ENCODE results near the gene SELENOP. TPM values are rescaled to one million over a fixed set of nuclear protein-coding genes. Genes with fewer than 3 reads are reported as not detected.
"Not testable (repeated sequence)": the region's sequence is repeated elsewhere in the genome, so short reads cannot be mapped to it uniquely, and the experiment has no call there.

The SELENOP gene, protein sequence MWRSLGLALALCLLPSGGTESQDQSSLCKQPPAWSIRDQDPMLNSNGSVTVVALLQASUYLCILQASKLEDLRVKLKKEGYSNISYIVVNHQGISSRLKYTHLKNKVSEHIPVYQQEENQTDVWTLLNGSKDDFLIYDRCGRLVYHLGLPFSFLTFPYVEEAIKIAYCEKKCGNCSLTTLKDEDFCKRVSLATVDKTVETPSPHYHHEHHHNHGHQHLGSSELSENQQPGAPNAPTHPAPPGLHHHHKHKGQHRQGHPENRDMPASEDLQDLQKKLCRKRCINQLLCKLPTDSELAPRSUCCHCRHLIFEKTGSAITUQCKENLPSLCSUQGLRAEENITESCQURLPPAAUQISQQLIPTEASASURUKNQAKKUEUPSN
- under 1 TPM; 0.13 to 0.43 TPM for total RNA-seq

DNA sequence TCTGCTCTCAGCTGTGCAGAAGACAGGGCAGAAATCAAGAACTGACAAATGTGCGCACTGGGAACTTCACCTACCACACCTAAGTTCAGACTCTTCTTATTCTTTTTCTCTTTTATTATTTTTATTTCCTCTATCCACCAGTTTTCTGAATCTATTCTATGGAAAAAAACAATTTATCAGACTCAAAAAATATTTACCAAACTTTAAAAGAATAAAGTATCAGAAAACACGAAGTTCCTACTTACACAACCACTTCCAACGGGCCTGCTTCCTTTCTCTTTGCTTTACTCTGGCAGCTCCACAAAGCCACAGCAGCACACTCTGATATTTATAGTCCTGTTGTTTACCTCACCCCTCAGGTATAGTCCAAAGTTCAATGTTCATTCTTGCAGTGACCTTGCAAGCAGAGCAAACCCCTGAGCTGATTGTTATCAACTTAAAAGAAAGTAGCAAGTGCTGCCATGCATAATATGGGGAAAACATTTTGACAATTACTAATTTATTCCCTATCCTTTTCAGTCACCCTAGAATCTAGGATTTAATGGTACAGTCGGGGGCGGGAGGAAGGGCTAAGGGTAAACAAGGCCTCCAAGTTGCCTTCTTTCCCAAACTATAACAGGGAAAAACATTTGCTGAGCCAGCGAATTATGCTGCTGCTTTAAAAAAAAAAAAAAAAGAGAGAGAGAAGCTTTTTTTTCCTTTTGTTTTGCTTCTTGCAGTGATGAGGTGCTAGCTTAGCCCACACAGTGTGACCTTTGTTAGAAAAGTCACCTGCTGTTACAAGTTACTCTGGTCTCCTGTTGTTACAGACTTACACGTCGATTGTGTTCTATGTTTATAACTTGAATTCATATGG lies at the start of gene SELENOP:
Gene SELENOP (minus strand): TSS at position 302 of the 856 bp plus-strand sequence. CDS start 3,539 bp downstream, outside the sequence.
- Mint-ChIP-seq H3K36me3 (ENCODE audit: low read depth) (no peaks in the 10 kb centered on the region), H3K4me3 (no peak within 1 kb of the TSS), H3K27me3 (peaks cover 1% of the 10 kb centered on the region), H3K27ac (no peak within 1 kb of the TSS), H3K9me3 (no peaks in the 10 kb centered on the region), H3K4me1 (no peaks in the 10 kb centered on the region)
- DNase-seq = no peak
- ChIA-PET POLR2A (no interaction called here), CTCF (interaction anchor here (0.7 to 1.4 kb wide), 3 partner anchors 22 to 390 kb away, joined by 3 to 4 read pairs (median 3); no protein-coding TSS in a partner anchor)

DNA sequence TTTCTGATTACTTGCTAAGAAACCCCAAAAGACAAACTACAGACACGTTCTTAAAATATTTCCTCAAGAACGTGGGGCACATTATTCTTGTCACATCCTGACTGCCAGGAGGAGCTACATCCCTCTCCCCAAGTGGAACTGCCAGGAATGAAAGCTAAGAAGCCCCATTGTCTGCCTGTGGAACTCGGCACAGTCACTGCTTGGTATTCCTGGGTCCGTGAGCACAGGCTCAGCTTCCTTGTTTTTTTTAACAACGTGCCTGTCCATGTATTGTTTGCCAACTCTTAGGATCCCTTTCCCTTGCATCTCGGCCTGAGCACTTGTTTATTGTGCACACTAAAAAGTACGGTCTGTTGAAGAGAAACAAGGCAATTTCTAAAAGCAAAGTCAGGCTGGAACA lies 47.0 kb upstream of the SELENOP start:
- no peaks in the 10 kb centered on the region for H3K36me3 Mint-ChIP-seq (ENCODE audit: low read depth)
- DNase-seq = no peak
- H3K4me3 Mint-ChIP-seq = no peak overlapping the region
- ChIA-PET POLR2A (no interaction called here), CTCF (no interaction called here)
- H3K27ac Mint-ChIP-seq = no peak overlapping the region
- H3K4me1 Mint-ChIP-seq = peaks cover 5% of the 10 kb centered on the region
- no peaks in the 10 kb centered on the region for H3K9me3 Mint-ChIP-seq
- peaks cover 24% of the 10 kb centered on the region for H3K27me3 Mint-ChIP-seq

DNA sequence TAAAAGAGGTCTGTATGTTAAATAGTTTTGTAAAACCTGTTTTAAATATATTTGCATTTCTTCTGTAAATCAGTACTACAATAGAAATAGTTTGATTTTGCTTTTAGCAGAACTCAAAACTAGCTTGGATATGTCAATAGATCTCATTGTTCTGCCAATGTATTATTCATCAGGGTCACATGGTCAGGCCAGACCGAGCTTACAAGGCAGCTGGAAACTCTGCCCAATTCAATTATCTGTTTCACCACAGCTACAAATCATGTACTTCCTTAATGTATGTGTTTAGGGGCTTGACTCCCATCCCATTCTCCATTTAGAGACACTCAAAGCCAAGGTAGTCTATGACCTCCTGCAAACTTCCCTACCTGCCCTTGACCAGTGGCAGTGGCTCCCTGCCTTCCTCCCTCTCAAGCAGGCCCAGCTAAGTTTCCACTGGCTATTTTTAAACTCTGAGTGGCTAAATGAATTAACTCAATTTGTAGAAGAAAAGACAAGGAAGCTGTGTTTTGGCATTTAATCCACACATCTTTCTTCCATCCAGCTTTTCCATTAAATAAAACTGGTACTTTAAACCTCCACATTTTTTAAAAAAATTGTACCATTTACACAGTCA lies 46.4 kb upstream of the SELENOP start:
- no peak overlapping the region for H3K4me3 Mint-ChIP-seq
- H3K4me1 Mint-ChIP-seq = peaks cover 6% of the 10 kb centered on the region
- DNase-seq = no peak
- no peaks in the 10 kb centered on the region for H3K9me3 Mint-ChIP-seq
- no peaks in the 10 kb centered on the region for H3K36me3 Mint-ChIP-seq (ENCODE audit: low read depth)
- peaks cover 24% of the 10 kb centered on the region for H3K27me3 Mint-ChIP-seq
- H3K27ac Mint-ChIP-seq = no peak overlapping the region
- ChIA-PET CTCF (interaction anchor here (1.1 kb wide), 1 partner anchor 32 kb away, joined by 4 read pairs; no protein-coding TSS in a partner anchor), POLR2A (no interaction called here)

DNA sequence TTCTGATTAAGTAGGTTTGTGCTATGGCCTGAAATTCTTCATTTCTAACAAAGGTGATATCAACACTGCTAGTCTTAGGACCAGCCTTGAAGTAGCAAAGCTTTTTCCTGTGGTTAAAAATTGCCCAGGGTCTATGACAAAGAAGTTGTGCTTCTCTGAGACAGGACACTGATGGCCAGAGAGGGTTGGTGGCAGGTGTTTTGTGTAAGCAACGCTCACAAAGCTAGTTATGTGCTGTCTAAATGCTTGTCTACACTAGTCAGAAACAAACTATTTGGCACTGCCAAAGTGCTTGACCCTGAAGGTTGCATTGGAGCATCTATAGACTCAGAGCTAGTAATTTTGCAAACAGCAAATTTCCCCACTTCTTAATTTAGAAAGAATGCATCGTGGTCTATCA lies 44.1 kb upstream of the SELENOP start:
- H3K9me3 Mint-ChIP-seq = no peaks in the 10 kb centered on the region
- H3K36me3 Mint-ChIP-seq (ENCODE audit: low read depth) = no peaks in the 10 kb centered on the region
- no peak overlapping the region for H3K27ac Mint-ChIP-seq
- POLR2A ChIA-PET = interaction anchor here (0.6 kb wide), 1 partner anchor 9 kb away, joined by 3 read pairs; no protein-coding TSS in a partner anchor
- peaks cover 20% of the 10 kb centered on the region for H3K27me3 Mint-ChIP-seq
- CTCF ChIA-PET = interaction anchor here (0.7 to 1.4 kb wide), 2 partner anchors 14 to 53 kb away, joined by 3 read pairs; no protein-coding TSS in a partner anchor
- peaks cover 6% of the 10 kb centered on the region for H3K4me1 Mint-ChIP-seq
- H3K4me3 Mint-ChIP-seq = no peak overlapping the region
- DNase-seq = no peak

DNA sequence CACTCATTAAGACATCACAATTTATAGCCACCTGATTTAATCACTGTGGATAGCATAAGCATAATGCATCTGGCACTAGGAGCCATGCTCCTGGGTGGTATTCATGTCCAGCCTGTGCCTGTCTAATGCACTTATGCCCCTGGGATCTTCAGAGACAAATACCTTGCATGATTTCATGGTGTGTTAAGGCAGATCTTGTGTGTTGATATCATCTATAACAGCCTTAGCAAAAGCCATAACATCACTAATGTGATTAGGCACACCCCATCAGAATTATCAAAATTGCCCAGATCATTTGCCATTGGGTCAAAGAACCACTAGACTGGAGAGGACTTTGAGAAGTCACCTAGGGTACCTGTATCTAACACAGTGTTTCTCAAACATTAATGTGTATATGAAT lies 43.7 kb upstream of the SELENOP start:
- peaks cover 6% of the 10 kb centered on the region for H3K4me1 Mint-ChIP-seq
- H3K27me3 Mint-ChIP-seq = peaks cover 16% of the 10 kb centered on the region
- ChIA-PET POLR2A (no interaction called here), CTCF (interaction anchor here (1.4 kb wide), 1 partner anchor 54 kb away, joined by 3 read pairs; no protein-coding TSS in a partner anchor)
- no peaks in the 10 kb centered on the region for H3K36me3 Mint-ChIP-seq (ENCODE audit: low read depth)
- H3K27ac Mint-ChIP-seq = no peak overlapping the region
- DNase-seq = no peak
- no peak overlapping the region for H3K4me3 Mint-ChIP-seq
- H3K9me3 Mint-ChIP-seq = no peaks in the 10 kb centered on the region

DNA sequence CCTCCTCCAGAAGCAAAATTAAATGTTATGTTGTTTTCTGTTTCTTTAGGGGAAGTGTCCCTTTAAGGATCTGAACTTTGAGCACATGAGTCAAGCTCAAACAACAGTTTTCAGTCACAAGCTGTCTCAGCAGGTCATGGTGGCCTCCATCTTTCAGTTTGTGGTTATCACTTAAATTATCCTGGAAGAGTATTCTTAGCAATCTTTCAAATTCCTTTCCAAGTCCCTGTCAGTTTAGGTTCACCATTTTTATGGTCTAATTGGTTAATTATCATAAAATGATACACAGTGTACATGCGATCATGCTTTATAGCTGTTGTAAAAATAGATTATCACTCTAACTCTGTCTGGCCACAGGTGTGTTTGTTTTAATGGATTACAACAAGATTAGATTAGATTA lies 43.1 kb upstream of the SELENOP start:
- Mint-ChIP-seq H3K4me1 (peaks cover 6% of the 10 kb centered on the region), H3K4me3 (no peak overlapping the region), H3K9me3 (no peaks in the 10 kb centered on the region), H3K36me3 (ENCODE audit: low read depth) (no peaks in the 10 kb centered on the region), H3K27me3 (peaks cover 10% of the 10 kb centered on the region), H3K27ac (no peak overlapping the region)
- DNase-seq = no peak
- ChIA-PET POLR2A (no interaction called here), CTCF (interaction anchor here (1.4 kb wide), 1 partner anchor 54 kb away, joined by 3 read pairs; no protein-coding TSS in a partner anchor)

DNA sequence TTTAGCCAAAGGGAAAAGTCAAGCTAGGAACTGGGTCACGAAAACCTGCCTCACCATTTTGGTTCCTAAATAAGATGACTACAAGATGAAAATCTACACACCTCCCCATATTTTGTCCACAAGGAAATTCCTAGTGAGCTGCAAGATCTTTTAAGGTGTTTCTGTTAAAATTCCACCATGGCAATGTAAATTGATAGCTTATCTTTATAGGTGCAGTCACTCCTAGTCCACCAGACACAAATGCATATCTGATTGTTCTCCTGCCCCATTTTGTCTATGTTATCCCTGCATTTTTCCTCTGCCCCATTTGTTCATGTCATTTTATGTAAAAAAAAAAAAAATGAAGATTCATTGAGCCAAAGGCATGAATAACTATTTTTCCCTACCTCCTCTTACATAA lies 41.1 kb upstream of the SELENOP start:
- Mint-ChIP-seq H3K27ac (no peak overlapping the region), H3K4me1 (peaks cover 6% of the 10 kb centered on the region), H3K36me3 (ENCODE audit: low read depth) (no peaks in the 10 kb centered on the region), H3K9me3 (no peaks in the 10 kb centered on the region), H3K27me3 (peaks cover 6% of the 10 kb centered on the region), H3K4me3 (no peak overlapping the region)
- DNase-seq = no peak
- ChIA-PET POLR2A (no interaction called here), CTCF (no interaction called here)

DNA sequence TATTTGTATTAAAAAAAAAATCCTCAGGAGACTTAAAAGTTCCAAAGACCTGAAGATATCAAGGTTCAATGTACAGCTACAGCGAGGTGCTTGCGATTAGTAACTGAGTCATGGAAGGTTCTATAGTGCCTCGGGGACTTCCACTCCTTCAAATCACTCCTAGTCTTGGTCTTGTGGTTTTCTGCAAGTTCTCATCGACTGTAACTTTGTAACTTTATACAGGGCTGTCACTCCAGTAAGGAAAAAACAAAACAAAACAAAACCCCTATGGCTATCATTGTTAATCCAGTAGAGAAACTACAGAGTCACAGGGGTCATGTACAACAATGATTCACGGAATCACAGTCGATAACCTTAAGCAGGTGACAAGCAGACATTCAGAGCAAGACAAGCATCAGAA lies 39.8 kb upstream of the SELENOP start:
- Mint-ChIP-seq H3K4me3 (no peak overlapping the region), H3K9me3 (no peaks in the 10 kb centered on the region), H3K4me1 (peaks cover 6% of the 10 kb centered on the region), H3K27me3 (peaks cover 4% of the 10 kb centered on the region), H3K27ac (no peak overlapping the region), H3K36me3 (ENCODE audit: low read depth) (no peaks in the 10 kb centered on the region)
- POLR2A ChIA-PET = no interaction called here
- no peak for DNase-seq
- CTCF ChIA-PET = no interaction called here

DNA sequence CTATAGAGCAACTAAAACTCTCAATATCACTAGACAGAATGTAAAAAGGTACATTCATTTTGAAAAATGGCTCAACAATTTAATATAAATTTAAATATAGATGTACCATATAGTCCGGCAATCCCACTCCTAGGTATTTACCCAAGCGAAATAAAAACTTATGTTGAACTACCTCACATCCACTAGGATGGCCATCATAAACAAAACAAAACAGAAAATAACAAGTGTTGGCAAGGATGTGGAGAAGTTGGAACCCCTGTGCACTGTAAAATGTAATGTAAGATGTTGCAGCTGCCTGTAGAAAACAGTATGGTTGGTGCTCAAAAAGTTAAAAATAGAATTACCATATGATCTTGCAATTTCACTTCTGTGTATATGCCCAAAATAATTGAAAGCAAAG lies 36.9 kb upstream of the SELENOP start:
- CTCF ChIA-PET = no interaction called here
- no peak for DNase-seq
- POLR2A ChIA-PET = no interaction called here
- H3K27me3 Mint-ChIP-seq = peaks cover 6% of the 10 kb centered on the region
- H3K27ac Mint-ChIP-seq = no peak overlapping the region
- no peak overlapping the region for H3K4me3 Mint-ChIP-seq
- no peaks in the 10 kb centered on the region for H3K36me3 Mint-ChIP-seq (ENCODE audit: low read depth)
- no peaks in the 10 kb centered on the region for H3K4me1 Mint-ChIP-seq
- no peaks in the 10 kb centered on the region for H3K9me3 Mint-ChIP-seq

DNA sequence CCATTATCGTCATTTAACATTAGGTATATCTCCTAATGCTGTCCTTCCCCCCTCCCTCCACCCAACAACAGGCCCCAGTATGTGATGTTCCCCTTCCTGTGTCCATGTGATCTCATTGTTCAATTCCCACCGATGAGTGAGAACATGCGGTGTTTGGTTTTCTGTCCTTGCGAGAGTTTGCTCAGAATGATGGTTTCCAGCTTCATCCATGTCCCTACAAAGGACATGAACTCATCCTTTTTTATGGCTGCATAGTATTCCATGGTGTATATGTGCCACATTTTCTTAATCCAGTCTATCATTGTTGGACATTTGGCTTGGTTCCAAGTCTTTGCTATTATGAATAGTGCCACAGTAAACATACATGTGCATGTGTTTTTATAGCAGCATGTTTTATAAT lies 32.7 kb upstream of the SELENOP start:
- H3K27ac Mint-ChIP-seq; H3K36me3 Mint-ChIP-seq (ENCODE audit: low read depth); H3K4me1 Mint-ChIP-seq; POLR2A ChIA-PET; CTCF ChIA-PET; H3K27me3 Mint-ChIP-seq; H3K4me3 Mint-ChIP-seq; DNase-seq; H3K9me3 Mint-ChIP-seq: not testable (repeated sequence)

DNA sequence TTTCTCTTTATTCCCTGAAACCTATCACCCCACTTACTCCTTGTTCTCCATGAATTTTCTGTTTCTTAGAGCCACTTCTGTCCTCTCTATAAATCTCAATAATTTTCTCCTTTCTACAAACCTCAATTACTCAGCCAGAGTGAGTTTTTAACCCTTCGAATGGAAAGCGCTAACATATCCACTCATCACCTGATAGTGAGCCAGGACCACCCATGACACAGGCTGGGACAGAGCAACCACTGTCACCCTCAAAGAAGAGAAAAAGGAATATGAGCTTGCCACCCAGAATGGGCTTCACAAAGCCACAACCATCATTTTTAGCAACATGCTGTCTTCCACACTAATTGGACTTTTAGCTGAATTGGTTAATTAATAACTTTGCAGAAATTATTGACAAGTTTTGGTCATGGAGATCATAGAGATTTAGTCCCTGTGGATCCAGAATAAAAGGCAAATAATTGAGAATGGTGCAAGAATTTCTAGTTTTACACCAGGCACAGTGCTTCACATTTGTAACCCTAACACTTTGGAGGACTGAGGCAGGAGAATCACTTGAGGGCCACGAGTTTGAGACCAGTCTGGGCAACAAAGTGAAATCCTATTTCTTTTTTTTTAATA lies 32.1 kb upstream of the SELENOP start:
- no peak overlapping the region for H3K4me3 Mint-ChIP-seq
- DNase-seq = no peak
- ChIA-PET POLR2A (no interaction called here), CTCF (no interaction called here)
- no peaks in the 10 kb centered on the region for H3K4me1 Mint-ChIP-seq
- H3K9me3 Mint-ChIP-seq = no peaks in the 10 kb centered on the region
- no peak overlapping the region for H3K27ac Mint-ChIP-seq
- peaks cover 10% of the 10 kb centered on the region for H3K27me3 Mint-ChIP-seq
- no peaks in the 10 kb centered on the region for H3K36me3 Mint-ChIP-seq (ENCODE audit: low read depth)

DNA sequence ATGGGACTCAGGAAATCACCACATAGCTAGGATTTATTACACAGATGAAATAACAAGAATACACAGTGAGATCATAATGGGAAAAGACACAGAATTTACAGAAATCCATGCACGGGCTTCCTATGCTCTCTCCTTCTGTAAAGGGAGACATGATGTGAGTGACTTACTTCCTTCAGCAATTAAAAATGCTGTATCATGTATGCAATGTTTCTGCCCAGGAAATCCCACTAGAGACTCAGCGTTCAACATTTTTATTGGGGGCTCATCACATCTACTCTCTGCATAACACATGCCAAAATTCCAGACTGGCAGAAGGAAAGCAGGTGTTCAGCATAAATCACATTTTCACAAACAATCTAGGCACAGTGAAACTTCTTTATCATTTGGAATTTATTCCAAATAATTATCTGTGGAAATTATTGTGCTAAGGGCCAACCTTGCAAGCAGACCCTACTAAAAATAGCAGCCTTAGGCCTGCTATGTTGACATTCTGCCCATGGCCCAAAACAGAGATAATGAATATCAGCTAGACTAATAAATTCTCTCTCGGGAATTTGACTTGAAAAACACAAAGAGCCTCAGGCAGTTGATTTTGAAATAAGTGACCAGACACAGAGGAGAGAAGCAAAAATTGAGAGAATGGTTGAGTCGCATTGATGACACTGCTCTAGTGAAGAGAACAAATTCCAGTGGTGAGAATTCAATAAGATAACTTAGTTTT lies 31.4 kb upstream of the SELENOP start:
- Mint-ChIP-seq H3K9me3 (no peaks in the 10 kb centered on the region), H3K36me3 (ENCODE audit: low read depth) (no peaks in the 10 kb centered on the region), H3K4me3 (no peak overlapping the region), H3K27me3 (peaks cover 10% of the 10 kb centered on the region), H3K4me1 (no peaks in the 10 kb centered on the region), H3K27ac (no peak overlapping the region)
- CTCF ChIA-PET = no interaction called here
- POLR2A ChIA-PET = no interaction called here
- no peak for DNase-seq
